HCT116 (cell line): Measurements from ENCODE around the gene P2RX5.

Experiments used
- ATF3 ChIP-seq: IDR thresholded peaks from 2 replicates; pipeline ENCODE4 v1.6.1; 2012
- CTCF ChIP-seq, 3 experiments: fragments of 200-600 bp in 1 of 3; sonication (generic) in 1 of 3; IDR thresholded peaks in 2 of 3; conservative IDR thresholded peaks in 1 of 3; 2 replicates each; pipeline ENCODE4 v1.5.1; 2012 to 2017; ENCODE audit warnings: low read depth in 2 of 3, low read length in 2 of 3, antibody characterized with exemption in 1 of 3, borderline replicate concordance in 1 of 3, control low read depth in 1 of 3, mild to moderate bottlenecking in 1 of 3, mixed read lengths in 1 of 3, mixed run types in 1 of 3, moderate library complexity in 1 of 3; ENCODE audit not compliant: insufficient read depth in 1 of 3
- EZH2 ChIP-seq: fragments of 200-600 bp; sonication (generic); IDR thresholded peaks from 2 replicates; pipeline ENCODE4 v1.6.1; 2017; ENCODE audit warnings: antibody characterized with exemption, mixed run types
- EZH2phosphoT487 ChIP-seq: fragments of 200-600 bp; IDR thresholded peaks from 2 replicates; pipeline ENCODE4 v1.6.1; 2018; ENCODE audit warnings: antibody characterized with exemption, borderline replicate concordance
- JUND ChIP-seq: IDR thresholded peaks from 2 replicates; pipeline ENCODE4 v1.6.1; 2012
- MAX ChIP-seq: IDR thresholded peaks from 2 replicates; pipeline ENCODE4 v1.6.1; 2012
- POLR2A ChIP-seq: IDR thresholded peaks from 2 replicates; pipeline ENCODE4 v1.7.0; 2011; ENCODE audit warnings: borderline replicate concordance; ENCODE audit not compliant: insufficient read depth, insufficient read length; ENCODE audit errors: extremely low read depth
- POLR2AphosphoS5 ChIP-seq: IDR thresholded peaks from 2 replicates; pipeline ENCODE4 v1.6.1; 2011; ENCODE audit warnings: mild to moderate bottlenecking, low read depth, low read length, moderate library complexity
- REST ChIP-seq: IDR thresholded peaks from 2 replicates; pipeline ENCODE4 v1.6.1; 2012; ENCODE audit warnings: low read depth
- SP1 ChIP-seq: IDR thresholded peaks from 2 replicates; pipeline ENCODE4 v1.6.1; 2012; ENCODE audit warnings: low read depth
- SRF ChIP-seq: IDR thresholded peaks from 2 replicates; pipeline ENCODE4 v1.6.1; 2012; ENCODE audit warnings: low read depth
- TCF7L2 ChIP-seq: IDR thresholded peaks from 2 replicates; pipeline ENCODE4 v1.7.0; 2011; ENCODE audit warnings: borderline replicate concordance, inconsistent platforms; ENCODE audit not compliant: insufficient read depth, insufficient read length; ENCODE audit errors: extremely low read depth
- YY1 ChIP-seq: IDR thresholded peaks from 2 replicates; pipeline ENCODE4 v1.6.1; 2011; ENCODE audit warnings: low read length, low read depth, moderate library complexity, mild to moderate bottlenecking; ENCODE audit not compliant: insufficient replicate concordance; ENCODE audit errors: extremely low read depth

GRCh38 chr17:3688852-3689261, 7.1 kb downstream of the P2RX5 start:
- TF ChIP-seq CTCF (IDR thresholded peaks at IDR 0.05 in 2 of 3, conservative IDR thresholded peaks at IDR 0.05 in 1 of 3; ENCODE audit: borderline replicate concordance in 1 of 3, insufficient read depth in 1 of 3, low read depth in 2 of 3, low read length in 2 of 3): no peak
- no peak for TF ChIP-seq ATF3
- no peak for TF ChIP-seq POLR2A
- no peak for TF ChIP-seq SRF
- TF ChIP-seq EZH2phosphoT487: no peak
- TF ChIP-seq EZH2: no peak
- no peak for TF ChIP-seq POLR2AphosphoS5
- TF ChIP-seq TCF7L2: no peak
- TF ChIP-seq YY1: no peak
- TF ChIP-seq MAX: no peak
- TF ChIP-seq REST: no peak
- no peak for TF ChIP-seq JUND
- no peak for TF ChIP-seq SP1
